Endothelial cell of hepatic sinusoid (primary cell): ENCODE measurements around the gene FLAD1.

Source experiments
- in situ Hi-C: cut with HindIII; loops from 2 replicates; pipeline ENCODE4 v1.10.0; 2017; ENCODE audit warnings: low sequenced_read_pairs

Gene FLAD1

DNA sequence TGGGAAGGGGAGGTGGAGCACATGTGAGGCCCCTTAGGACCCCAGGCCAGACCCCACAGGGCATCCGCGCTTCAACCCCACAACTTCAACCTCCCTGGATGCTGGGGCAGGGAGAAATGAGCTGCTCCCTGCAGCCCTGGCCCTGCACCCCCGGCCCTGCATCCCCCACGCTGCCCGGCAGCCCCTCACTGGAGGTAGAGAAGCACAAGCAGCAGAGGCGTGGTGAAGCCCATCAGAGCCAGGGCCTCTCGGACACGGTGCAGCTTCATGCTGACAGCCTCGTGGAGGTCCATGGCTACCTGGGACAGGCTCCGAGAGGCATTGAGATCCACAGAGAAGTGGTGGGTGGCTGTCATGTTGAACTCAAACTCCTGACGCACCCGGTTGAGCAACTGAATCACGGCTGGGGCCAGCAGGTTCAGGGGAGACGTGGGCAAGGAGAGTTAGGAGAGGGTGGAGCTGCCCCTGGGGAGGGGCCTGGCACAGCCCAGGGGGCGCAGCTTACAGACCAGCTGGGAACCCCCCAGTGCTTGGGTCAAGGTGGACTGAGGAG is 47.2 kb downstream of the FLAD1 start:
- in situ Hi-C loops, result no loop called here

DNA sequence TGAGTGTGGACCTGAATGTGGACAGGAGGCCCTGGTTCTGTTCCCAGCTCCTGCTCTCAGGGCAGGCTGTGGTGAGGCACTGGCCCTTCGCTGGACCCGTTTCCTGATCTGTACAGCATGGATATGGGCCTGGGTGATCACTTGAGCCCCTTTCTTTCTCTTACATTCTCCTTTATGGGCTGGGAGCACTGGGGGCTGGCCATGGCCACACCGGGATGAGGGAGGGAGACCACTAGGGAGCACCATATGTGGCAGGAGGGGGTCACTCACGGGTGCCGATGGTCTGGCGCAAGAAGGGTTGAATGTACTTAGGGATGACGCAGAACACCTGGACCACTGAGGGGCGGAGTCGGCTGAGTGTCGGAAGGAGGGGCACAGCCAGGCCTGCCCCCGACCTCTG is 47.8 kb downstream of the FLAD1 start:
- in situ Hi-C loops, result no loop called here

DNA sequence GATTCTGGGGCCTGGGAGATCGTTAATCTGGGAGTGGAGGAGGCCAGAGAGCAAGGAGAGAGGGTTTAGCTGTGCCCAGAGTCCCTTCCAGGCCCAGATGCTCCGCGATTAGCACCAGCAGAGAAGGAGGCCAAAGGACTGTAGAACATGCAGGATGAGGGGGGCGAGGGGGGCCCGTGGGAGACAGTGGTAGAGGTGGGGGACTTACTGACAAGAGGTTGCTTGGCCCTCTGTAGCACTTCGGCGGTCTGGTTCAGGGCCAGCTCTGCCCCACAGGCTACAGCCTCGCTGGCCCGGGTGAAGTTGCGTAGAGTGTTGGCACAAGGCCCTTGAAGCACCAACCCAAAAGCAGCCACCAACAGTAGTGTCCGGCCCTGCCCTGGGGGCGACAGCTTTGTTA is 49.7 kb downstream of the FLAD1 start:
- in situ Hi-C loops, result no loop called here

DNA sequence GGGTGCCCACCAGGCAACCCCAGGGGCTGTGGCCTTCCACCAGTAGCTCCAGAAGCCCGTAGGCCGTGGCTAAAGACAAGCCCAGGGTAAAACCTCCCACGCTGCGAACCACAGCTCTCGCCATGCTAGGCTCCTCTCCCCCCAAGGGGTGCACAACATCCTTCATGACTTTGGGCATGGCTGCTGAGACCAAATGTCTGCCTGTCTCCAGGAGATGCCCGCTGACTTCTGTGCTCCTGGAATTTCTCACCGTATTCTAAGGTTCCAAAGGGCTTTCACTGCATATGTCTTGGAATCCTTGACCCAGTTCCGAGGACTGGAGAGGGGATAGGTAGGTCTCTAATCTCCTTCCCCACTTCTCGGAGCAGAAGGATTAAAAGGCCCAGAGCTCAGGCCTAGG is 50.4 kb downstream of the FLAD1 start, which contains the start of the genes DCST1 and DCST2:
DCST1 (plus strand) TSS at position 301 of the 400 bp plus-strand sequence. CDS start 213 bp downstream, outside the sequence.
DCST2 (minus strand) TSS at position 258 of the 400 bp plus-strand sequence; CDS start at position 178, 80 bp downstream.
- in situ Hi-C loops, result no loop called here

DNA sequence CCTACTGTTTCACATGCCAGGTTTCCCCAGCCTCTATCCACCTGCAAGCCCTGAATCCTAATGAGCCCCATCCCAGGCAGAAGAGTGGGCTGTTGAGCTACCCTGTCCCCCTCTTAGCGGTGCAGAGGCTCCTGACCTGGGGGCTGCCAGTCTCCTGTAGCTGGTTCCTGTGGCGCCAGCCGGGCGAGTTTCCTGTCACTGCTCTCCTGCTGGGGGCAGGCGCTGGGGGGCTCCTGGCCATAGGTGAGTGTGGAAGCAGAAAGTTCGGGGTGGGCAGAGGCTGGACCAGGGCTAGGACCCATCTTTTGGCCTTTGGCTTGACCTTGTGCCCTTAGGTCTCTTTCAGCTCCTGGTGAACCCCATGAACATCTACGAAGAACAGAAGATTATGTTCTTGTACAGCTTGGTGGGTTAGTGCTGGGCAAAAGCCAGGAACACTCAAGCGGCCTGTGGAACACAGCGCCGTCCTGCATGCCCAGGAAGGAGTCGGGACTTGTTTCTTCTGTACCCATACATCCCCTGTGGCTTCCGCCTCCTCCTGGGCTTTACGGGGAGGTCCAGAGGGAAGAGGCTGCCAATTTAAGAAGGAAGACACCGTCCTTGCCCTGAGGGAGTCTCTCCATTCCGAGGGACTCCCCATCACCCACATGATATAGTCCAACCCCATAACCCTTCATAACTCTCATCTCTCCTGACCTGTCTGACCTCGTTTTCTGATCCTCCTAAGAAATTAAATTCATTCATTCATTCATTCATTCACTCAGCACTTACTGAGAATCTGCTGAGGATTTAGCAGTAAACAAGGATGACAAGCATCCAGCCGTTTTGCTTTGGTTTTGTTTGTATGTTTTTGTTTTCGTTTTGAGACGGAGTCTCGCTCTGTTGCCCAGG is 51.4 kb downstream of the FLAD1 start:
- in situ Hi-C loops, result no loop called here

DNA sequence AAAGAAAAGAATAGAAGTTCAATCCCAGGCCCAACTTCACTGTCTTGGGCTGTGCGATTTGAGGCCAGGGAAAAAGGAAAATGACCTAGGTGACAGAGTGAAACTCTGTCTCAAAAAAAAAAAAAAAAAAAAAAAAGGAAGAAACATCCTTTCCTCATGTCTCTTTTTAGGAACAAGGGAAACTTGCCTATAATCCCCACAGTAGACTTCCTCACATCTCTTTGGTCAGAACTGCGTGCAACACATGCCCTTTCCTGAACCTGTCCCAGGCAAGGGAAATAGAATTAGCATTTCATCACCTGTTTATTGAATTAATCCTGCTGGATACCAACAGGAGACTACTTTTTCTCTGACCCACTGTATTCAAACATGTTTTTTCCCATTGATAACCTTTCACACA is 52.8 kb downstream of the FLAD1 start:
- in situ Hi-C loops, result no loop called here

DNA sequence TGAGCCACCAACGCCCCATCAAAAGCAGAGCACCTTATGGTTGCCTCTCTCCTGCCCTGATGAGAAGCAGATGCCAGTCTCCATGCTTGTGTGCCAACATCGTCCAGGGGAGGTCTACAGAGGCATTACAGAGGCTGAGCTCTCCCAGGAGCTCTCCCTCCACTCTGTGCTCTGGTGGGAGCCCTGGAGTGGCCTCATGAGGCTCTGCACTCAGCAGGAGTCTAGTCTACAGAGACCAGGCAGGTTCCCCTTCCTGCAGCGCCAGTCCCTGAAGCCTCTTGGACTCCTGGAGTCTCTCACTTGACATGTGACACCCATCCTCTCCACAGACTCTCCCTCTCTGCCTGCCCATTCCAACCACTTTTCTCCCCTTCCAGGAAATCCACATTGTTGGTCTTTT is 53.9 kb downstream of the FLAD1 start:
- in situ Hi-C loops, result no loop called here

DNA sequence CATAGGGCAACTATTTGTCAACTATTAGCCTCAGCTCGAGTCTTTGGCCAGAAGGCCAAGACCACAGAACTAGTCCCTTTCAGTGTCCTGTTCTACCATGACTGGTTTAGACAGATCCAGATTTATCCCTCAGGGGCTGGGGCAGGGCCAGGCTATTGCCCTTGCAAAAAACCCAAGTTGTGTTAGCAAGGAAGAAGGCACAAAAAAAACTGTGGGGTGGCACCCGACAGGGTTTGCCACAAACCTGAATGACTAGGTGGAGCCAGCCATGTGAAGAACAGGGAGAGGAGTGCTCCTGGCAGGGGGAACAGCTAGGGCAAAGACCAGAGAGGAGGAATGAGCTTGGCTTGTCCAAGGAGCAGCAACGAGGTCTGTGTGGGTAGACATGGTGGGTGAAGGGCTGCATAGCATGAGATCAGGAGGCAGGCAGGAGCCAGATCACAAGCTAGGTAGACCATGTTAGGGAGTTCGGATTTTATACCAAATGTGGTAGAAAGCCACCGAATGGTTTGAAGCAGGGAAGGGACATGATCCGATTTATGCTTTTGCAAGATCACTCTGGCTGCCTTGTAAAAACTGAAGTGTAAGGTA is 54.8 kb downstream of the FLAD1 start:
- in situ Hi-C loops, result no loop called here

DNA sequence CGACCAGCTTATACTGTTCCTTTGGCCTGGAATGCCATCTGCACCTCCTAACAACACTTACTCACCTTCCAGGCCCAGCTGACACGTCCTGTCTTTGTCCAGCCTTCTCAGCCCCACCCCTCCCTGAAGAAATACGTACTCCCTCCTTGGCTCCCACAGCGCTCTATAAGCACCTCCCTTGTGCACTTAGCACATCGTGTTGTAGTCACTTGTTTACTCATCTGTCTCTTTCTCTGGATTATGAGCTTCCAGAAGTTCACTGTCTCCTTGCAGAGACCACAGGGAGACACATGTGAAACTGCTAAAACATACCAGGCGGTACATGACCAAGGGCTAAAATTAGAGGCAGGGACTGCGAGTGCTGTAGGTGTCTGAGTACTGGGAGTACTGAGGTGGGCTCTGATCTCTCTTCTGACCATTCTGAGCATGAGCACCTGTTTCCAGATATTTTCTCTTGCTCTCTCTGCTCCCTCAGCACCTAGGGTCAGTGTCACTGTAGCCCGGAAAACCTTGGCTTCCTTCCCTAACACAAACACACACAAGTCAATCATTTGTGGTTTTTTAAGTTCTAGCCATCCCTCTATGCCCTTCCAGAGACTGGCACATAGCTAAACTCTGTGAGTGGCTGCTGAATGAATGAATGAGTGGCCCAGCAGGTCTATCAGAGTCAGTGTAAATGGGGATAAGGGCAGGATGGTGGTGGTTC is 55.6 kb downstream of the FLAD1 start:
- in situ Hi-C loops, result no loop called here

DNA sequence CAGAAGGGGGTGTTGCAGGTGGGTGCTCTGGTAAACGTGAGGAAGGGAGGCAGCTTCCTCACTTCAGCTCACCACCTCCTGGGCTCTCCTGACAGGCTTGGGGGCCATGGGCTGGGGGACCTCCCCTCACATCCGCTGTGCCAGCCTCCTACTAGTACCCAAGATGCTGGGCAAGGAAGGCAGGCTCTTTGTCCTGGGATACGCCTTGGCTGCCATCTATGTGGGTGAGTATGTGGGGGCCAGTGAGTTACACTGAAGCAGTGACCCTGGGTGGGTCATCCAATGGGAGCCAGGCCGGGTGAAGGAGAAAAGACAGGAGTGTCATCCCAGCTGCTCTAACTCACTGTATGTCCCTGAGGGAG is 56.1 kb downstream of the FLAD1 start:
- in situ Hi-C loops, result no loop called here

DNA sequence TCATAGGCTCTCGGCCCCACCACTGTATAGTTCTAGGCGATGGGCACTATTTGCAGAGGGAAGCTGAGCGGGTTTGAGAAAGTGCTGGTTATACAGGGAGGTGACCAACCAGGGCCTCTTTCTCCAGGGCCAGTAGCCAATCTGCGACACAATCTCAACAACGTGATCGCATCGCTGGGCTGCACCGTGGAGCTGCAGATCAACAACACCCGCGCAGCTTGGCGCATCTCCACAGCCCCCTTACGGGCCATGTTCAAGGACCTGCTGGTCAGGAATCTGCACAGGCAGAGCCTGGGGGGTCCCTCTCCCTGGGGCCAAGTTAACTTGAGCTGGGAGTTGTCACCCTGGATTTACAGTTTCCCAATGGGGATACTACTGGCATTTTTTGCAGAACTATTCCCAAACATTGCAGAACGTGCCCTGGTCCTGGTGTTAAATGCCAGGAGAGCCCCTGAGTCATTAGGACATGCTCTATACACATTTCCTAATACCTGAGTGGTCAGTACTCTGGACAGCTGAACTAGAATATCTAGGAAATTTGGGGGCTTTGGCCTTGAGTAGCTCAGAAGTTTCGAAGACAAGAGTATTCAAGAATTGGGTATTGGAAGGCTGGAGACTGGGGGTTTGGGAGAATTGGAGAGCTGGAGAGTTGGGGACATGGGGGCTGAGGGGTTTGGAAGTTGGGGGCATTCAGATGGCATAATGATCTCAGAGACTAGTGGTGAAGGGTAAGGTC is 57.4 kb downstream of the FLAD1 start:
- in situ Hi-C loops, result no loop called here
